HPDE6-E6E7 (cell line): Measurements from ENCODE around the gene DEFB108B.
"Not testable (repeated sequence)": the region's sequence is repeated elsewhere in the genome, so short reads cannot be mapped to it uniquely, and the experiment has no call there.

Experiments
- DNase-seq: peaks from one replicate; pipeline ENCODE4 v3.0.0; 2011; ENCODE audit warnings: missing footprints; ENCODE audit errors: extremely low spot score

Gene DEFB108B

GRCh38 chr11:71813481-71814355 lies 19.3 kb upstream of the DEFB108B start:
- DNase-seq, result peak; percentile 27

GRCh38 chr11:71821539-71821938 lies 11.5 kb upstream of the DEFB108B start:
- not testable (repeated sequence) for DNase-seq

- DNase-seq, result not testable (repeated sequence)
These were observed 3.8 kb upstream of the DEFB108B start for GRCh38 chr11:71829247-71829646.

- not testable (repeated sequence) for DNase-seq
These were observed 3.3 kb upstream of the DEFB108B start for GRCh38 chr11:71829686-71830085.

GRCh38 chr11:71842720-71843119 lies 9.7 kb downstream of the DEFB108B start:
- not testable (repeated sequence) for DNase-seq

- not testable (repeated sequence) for DNase-seq
These were observed 10.4 kb downstream of the DEFB108B start for GRCh38 chr11:71843355-71843754.

GRCh38 chr11:71843858-71844257 lies 10.9 kb downstream of the DEFB108B start:
- DNase-seq, result no peak

GRCh38 chr11:71853895-71854294 lies 20.9 kb downstream of the DEFB108B start:
- DNase-seq, result not testable (repeated sequence)

GRCh38 chr11:71855880-71856279 lies 22.9 kb downstream of the DEFB108B start:
- not testable (repeated sequence) for DNase-seq

GRCh38 chr11:71860835-71861234 lies 27.8 kb downstream of the DEFB108B start:
- DNase-seq, result not testable (repeated sequence)

GRCh38 chr11:71863978-71864627 lies 31.1 kb downstream of the DEFB108B start:
- DNase-seq, result not testable (repeated sequence)

- DNase-seq, result not testable (repeated sequence)
These were observed 34.2 kb downstream of the DEFB108B start for GRCh38 chr11:71867209-71867608.

- not testable (repeated sequence) for DNase-seq
These were observed 36.9 kb downstream of the DEFB108B start for GRCh38 chr11:71869931-71870330.

GRCh38 chr11:71870661-71871060 lies 37.7 kb downstream of the DEFB108B start:
- DNase-seq, result not testable (repeated sequence)

GRCh38 chr11:71876262-71876661 lies 43.3 kb downstream of the DEFB108B start:
- not testable (repeated sequence) for DNase-seq

- not testable (repeated sequence) for DNase-seq
These were observed 45.1 kb downstream of the DEFB108B start, which contains the start of gene DEFB131B for GRCh38 chr11:71878059-71878458. TSS of gene DEFB131B (plus strand) at chr11:71878453. CDS start at chr11:71878453, 0 bp downstream.

GRCh38 chr11:71885806-71886205 lies 52.8 kb downstream of the DEFB108B start:
- not testable (repeated sequence) for DNase-seq
